NT2/D1 (cell line): ENCODE results near the gene PLA2G5.

Source experiments
- DNase-seq: peaks from one replicate; pipeline ENCODE4 v3.0.0-alpha.2; 2011; ENCODE audit warnings: low read depth, low spot score
- H3K27me3 ChIP-seq: 2 replicates; pipeline ENCODE4 v1.6.0; 2011; ENCODE audit warnings: mild to moderate bottlenecking; ENCODE audit not compliant: insufficient read length, insufficient read depth
- H3K36me3 ChIP-seq: 2 replicates; pipeline ENCODE4 v1.6.1; 2011; ENCODE audit warnings: mild to moderate bottlenecking, low read length, mixed read lengths; ENCODE audit not compliant: insufficient read depth, insufficient read length
- H3K4me1 ChIP-seq: 2 replicates; pipeline ENCODE4 v1.5.1; 2011; ENCODE audit not compliant: insufficient read depth, insufficient read length
- H3K4me3 ChIP-seq: 2 replicates; pipeline ENCODE4 v1.5.1; 2011; ENCODE audit warnings: low read depth; ENCODE audit not compliant: insufficient read length
- H3K9ac ChIP-seq: 2 replicates; pipeline ENCODE4 v1.6.0; 2011; ENCODE audit warnings: low read depth; ENCODE audit not compliant: insufficient read length
- H3K9me3 ChIP-seq: 2 replicates; pipeline ENCODE4 v1.5.1; 2011; ENCODE audit warnings: mild to moderate bottlenecking, low read length; ENCODE audit not compliant: insufficient read depth
- SUZ12 ChIP-seq: IDR thresholded peaks from 2 replicates; pipeline ENCODE4 v1.6.1; 2011; ENCODE audit not compliant: insufficient read length, insufficient read depth; ENCODE audit errors: extremely low read depth
- YY1 ChIP-seq: IDR thresholded peaks from 2 replicates; pipeline ENCODE4 v1.6.1; 2011; ENCODE audit not compliant: insufficient read length, insufficient read depth
- ZNF274 ChIP-seq: IDR thresholded peaks from 2 replicates; pipeline ENCODE4 v1.6.1; 2011; ENCODE audit warnings: mild to moderate bottlenecking, low read depth, low read length

PLA2G5 gene

DNA sequence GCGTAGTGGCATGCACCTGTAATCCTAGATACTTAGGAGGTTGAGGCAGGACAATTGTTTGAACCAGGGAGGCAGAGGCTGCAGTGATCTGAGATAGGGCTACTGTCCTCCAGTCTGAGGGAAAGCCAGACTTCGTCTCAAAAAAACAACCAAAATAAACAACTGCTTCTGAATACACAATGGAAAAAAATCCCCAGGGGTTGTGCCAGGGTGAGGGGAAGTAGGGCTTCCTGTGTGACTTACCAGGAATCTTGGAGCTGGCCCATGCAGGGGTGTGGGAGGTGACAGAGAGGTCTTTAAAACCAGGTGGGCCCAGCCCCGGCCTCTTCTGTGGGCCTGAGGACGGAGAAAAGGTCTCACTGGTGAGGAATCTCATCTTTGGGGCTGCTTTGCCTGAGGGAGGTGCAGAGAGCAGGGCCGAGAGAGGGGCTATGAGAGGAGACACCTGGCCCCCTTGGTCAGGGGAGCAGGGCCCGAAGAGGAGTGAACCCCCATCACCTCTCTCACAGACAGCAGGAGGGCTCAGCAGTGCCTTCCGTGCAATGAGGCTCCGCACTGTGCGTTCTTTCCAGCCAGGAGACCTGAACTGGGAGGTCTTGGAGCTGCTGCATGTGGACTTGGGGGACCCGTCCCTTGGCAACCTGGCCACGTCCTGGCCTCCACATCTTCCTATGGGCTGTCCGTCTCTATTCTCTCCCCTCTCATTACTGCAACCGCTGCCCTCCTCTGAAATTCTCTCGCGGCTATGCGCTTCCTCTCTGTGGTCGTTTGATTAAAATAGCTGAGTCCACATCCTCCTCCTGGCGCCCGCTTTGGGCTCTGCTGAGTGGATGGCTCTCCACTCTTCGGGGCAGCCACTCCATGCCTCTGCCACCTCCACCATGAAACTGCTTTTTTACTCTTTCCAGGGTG is 10.7 kb downstream of the PLA2G5 start:
- Histone ChIP-seq H3K4me3 (no peak overlapping the region), H3K4me1 (peaks cover 4% of the 10 kb centered on the region), H3K9me3 (no peaks in the 10 kb centered on the region), H3K9ac (peak overlapping the region; percentile 8), H3K27me3 (no peaks in the 10 kb centered on the region), H3K36me3 (no peaks in the 10 kb centered on the region)
- no peak for DNase-seq
- TF ChIP-seq SUZ12 (no peak), YY1 (no peak), ZNF274 (no peak)

DNA sequence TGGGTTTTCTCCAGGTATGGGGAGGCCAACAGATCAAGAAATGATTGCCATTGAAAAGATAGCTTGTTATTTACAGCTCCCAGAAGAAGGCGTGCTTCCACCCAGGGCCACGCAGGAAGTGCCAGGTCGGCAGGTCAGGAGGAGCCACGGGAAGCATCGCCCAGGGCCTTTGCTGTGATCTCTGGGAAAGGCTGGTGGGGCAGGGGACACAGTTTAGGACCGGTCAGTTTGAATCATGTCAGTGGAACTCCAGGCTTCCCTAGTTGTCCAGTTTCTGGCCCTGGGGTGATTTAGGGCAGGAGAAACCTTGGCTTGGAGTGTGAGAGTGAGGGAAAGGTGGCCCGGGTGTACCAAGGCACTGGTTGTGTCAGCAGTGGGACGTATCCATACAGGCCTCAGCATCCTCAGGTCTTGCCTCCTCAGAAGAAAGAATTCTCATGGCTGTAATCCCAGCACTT is 11.4 kb downstream of the PLA2G5 start:
- Histone ChIP-seq H3K4me3 (no peak overlapping the region), H3K27me3 (no peaks in the 10 kb centered on the region), H3K4me1 (peaks cover 4% of the 10 kb centered on the region), H3K36me3 (no peaks in the 10 kb centered on the region), H3K9ac (no peak overlapping the region), H3K9me3 (no peaks in the 10 kb centered on the region)
- TF ChIP-seq ZNF274 (no peak), SUZ12 (no peak), YY1 (no peak)
- no peak for DNase-seq

DNA sequence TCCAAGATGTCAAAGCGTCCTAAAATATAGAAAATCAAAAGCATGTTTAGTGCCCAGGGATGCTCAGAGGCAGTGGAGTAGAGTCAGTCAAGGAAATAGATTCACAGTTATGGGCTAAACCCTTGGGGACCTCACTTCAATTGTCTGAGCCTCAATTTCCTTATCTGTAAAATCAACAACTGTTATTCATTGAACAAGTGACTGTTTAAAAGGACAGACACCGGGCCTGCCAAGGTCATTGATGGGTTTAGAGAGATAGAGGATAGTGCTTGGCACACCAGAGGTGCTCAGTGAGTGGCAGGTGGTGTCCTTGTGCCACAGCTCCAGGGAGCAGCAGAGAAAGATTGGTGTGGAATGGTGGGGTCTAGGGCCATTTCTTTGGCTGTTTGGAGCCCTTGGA is 12.8 kb downstream of the PLA2G5 start:
- Histone ChIP-seq H3K9me3 (no peaks in the 10 kb centered on the region), H3K4me3 (no peak overlapping the region), H3K36me3 (no peaks in the 10 kb centered on the region), H3K27me3 (no peaks in the 10 kb centered on the region), H3K4me1 (peaks cover 4% of the 10 kb centered on the region), H3K9ac (no peak overlapping the region)
- TF ChIP-seq SUZ12, result no peak
- no peak for TF ChIP-seq ZNF274
- TF ChIP-seq YY1, result no peak
- no peak for DNase-seq

DNA sequence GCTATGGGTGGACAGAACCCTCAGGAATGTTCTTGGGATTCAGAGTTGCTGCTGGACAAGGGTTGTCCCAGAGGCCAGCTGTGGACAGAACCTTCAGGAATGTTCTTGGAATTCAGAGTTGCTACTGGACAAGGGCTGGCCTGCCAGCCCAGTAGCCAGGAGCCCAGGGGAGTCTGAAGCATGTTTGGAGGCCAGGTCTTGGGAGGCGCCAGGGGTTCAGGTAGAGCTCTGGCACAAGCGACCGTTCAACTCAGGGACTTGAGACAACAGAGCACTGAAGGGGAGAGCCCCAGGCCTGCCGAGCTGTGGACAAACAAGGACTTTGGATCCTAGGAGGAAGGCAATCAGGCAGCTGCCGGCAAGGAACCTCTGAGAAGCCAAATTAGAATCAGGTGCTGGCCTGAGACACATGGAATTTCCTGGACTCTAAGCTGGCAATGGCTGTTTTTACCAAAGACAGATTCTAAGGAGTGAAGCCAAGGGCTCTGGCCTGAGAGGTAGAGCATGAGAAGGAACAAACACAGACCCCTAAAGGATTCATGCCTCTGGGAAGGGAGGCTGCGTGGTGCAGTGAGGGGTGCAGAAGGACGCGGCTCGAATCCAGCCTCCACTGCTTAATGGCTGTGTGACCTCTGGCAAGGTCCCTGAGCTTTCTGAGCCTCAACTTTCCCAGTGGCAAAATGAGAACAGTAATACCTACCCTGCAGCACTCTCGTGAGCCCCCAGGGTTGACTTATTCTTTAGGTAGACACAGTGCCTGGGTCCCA is 13.4 kb downstream of the PLA2G5 start:
- H3K36me3 ChIP-seq, result no peaks in the 10 kb centered on the region
- no peak for TF ChIP-seq ZNF274
- DNase-seq, result no peak
- H3K4me1 ChIP-seq, result peaks cover 4% of the 10 kb centered on the region
- H3K9me3 ChIP-seq, result no peaks in the 10 kb centered on the region
- H3K27me3 ChIP-seq, result no peaks in the 10 kb centered on the region
- H3K9ac ChIP-seq, result no peak overlapping the region
- no peak overlapping the region for H3K4me3 ChIP-seq

DNA sequence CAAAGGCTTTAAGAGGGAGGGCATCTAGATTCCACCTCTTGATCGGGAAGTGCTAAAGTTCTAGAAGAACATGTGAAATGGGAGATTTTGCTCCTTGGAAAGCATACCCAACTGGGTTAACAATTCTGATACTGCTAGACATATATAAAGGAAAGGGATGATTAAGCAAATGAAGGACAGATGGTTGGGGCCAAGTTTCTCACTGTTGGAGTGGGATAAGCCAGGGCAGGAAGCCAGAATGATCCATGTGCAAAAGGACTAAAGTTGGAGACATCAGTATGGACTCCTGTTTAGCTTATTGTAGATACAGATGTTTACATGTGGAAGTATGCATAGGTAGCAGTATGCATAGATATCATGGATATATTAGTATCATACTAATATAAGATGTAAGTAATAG is 16.8 kb downstream of the PLA2G5 start:
- H3K4me1 ChIP-seq, result no peaks in the 10 kb centered on the region
- H3K36me3 ChIP-seq, result no peaks in the 10 kb centered on the region
- TF ChIP-seq SUZ12, result no peak
- TF ChIP-seq YY1, result no peak
- no peak for TF ChIP-seq ZNF274
- H3K9ac ChIP-seq, result no peak overlapping the region
- H3K27me3 ChIP-seq, result peaks cover 4% of the 10 kb centered on the region
- H3K9me3 ChIP-seq, result no peaks in the 10 kb centered on the region
- DNase-seq, result no peak
- no peak overlapping the region for H3K4me3 ChIP-seq

DNA sequence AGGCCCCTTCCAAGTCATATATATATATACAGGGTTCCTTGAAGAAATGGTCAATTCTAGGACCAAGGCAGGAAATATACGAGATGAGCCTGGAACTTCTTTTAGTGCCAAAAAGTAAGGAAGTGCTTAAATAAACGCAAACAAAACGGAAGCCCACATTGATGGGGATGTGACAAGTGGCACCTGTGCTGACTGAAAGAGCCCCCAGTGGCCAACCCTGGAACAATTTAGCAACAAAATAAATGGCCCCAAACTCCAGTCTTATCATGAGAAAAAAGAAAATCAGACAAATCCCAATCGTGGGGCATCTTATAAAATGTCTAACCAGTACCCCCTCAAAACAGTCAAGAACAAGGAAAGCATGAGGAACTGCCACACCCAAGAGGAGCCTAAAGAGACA is 17.7 kb downstream of the PLA2G5 start:
- no peak for DNase-seq
- peaks cover 8% of the 10 kb centered on the region for H3K27me3 ChIP-seq
- H3K4me3 ChIP-seq, result no peak overlapping the region
- no peak overlapping the region for H3K9ac ChIP-seq
- no peaks in the 10 kb centered on the region for H3K9me3 ChIP-seq
- TF ChIP-seq YY1 (no peak), SUZ12 (no peak), ZNF274 (no peak)
- no peaks in the 10 kb centered on the region for H3K4me1 ChIP-seq
- H3K36me3 ChIP-seq, result no peaks in the 10 kb centered on the region

DNA sequence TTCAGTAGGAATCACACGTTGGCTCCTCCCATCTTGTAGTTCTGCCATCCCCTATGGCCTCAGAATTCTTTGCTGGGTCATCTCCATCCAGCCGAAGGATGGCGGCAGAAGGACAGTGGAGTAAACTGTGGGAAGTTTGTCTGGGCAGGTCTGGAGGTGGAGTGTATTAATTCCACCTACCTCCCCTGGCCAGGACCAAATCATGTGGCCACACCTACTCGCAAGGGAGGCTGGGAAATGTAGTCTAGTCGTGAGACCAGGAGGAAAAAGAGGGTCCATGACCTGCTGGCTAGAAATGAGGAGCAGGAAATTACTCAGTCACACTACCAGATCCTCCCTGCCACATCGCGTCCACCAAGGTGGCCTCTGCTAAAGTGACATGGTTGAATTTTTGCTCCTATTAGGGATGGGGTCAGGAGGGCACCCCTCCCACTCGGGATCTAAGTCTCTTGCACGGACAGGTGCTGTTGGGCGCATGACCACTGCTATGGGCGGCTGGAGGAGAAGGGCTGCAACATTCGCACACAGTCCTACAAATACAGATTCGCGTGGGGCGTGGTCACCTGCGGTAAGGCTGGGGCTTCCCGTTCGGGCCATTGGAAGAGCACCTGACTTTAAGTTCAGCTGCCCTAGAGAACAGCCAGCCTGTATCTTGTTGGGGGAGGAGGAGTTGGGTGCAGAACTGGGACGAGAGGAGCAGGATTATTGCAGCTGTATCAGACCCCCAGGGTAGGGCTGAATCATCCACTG is 19.5 kb downstream of the PLA2G5 start:
- no peaks in the 10 kb centered on the region for H3K4me1 ChIP-seq
- no peak overlapping the region for H3K9ac ChIP-seq
- TF ChIP-seq YY1 (no peak), SUZ12 (no peak), ZNF274 (no peak)
- peaks cover 5% of the 10 kb centered on the region; the same call in 1 of the 2 replicates for H3K9me3 ChIP-seq
- no peak for DNase-seq
- no peaks in the 10 kb centered on the region for H3K36me3 ChIP-seq
- peaks cover 8% of the 10 kb centered on the region for H3K27me3 ChIP-seq
- H3K4me3 ChIP-seq, result no peak overlapping the region
